ENCODE results near the gene CTSK. TPM values are rescaled to one million over a fixed set of nuclear protein-coding genes. Genes with fewer than 3 reads are reported as not detected.
"Not testable (repeated sequence)": the region's sequence is repeated elsewhere in the genome, so short reads cannot be mapped to it uniquely, and the experiment has no call there.

CTSK gene
- total RNA-seq, 1 experiment from 2014 or later, result not detected

DNA sequence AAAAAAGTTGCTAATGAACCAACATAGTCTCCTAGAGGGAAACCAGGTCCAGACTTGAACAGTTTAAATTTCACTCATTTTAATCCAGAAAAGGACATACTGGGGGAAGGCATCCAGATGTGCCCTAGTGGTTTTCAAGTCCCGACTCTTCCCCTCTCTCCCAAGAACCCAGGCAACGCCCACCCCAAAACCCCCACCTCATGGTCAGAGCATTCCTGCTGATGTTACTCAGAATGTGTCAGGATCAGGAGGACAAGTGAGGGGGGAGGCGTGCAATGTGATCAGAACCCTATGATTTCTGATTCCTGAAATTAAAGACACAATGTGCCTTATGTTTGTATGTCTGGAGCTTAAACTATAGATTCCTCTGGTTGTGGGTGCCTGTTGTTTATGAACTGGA lies 1.6 kb upstream of the CTSK start:
- in situ Hi-C loops (cut with HindIII; ENCODE audit: low pct_unique_long_range_greater_than_20kb, low sequenced_read_pairs), result no loop called here
- DNase-seq (ENCODE audit: low read depth), result no peak

DNA sequence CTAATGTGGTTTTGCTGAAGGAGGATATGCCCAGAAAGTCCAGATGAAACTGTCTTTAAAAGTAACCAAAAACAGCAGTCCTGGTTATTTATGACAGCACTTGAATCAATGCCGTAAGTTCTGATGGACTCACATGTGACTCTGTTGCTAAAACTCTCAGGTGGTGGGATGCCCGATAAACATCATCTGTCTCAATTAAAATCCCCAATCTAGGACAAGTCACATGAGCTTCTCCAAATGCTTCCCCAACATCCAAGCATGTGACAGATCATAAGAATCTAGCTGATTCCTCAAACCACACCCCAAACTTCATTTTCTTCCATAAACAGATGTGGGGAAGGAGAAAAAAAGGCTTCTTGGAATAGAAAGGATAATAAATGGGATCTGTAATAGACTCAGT lies 786 bp upstream of the CTSK start:
- in situ Hi-C loops (cut with HindIII; ENCODE audit: low pct_unique_long_range_greater_than_20kb, low sequenced_read_pairs), result no loop called here
- DNase-seq (ENCODE audit: low read depth), result no peak

DNA sequence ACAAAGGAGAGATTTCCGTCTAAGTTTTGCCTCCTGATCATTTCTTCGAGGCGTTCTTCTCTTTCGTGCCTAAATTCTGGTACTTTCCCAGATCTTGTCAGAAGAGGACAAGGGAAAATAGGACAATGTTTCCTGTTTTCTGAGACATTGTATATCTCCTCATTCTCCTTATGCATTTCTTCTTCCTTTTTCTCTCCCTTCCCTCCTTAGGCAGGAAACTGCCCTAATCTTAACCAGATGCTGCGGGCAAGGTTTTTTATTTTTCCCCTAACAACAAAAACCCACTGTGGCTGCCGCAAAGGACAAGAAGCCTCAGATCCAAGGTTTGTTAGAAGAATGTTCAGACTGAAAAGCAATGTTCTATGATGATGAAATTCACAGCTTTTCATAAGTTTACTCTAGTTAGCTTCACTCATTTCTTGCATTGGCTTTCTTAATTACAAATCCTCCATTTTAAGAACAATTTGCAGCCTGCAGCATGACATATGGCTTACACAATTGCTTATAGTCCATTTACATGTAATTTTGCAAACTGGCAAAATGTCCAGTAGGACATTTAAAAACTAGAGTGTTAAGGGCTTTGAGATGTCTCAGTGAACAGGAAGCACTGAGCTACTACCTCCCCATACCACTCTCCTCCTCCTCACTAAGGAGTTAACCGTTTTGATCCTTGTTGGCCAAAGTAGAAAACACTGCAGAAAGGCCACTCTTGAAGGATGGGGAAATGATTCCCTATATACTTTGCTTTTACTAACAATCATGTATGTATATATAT lies 624 bp downstream of the CTSK start:
- in situ Hi-C loops (cut with HindIII; ENCODE audit: low pct_unique_long_range_greater_than_20kb, low sequenced_read_pairs), result no loop called here
- no peak for DNase-seq (ENCODE audit: low read depth)

DNA sequence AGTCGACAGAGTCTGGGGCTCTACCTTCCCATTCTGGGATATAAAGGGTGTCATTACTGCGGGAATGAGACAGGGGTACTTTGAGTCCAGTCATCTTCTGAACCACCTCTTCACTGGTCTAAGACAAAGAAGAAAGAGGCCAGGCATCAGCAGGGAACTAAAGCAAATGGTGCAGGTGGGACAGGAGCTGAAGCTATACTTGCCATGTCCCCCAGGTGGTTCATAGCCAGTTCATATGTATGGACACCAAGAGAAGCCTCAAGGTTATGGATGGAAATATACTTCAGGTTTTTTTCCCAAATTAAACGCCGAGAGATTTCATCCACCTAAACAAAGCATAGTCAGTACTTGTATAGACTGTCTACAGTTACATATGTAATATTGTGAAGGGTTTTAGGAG lies 2.2 kb downstream of the CTSK start:
- DNase-seq (ENCODE audit: low read depth), result no peak
- in situ Hi-C loops (cut with HindIII; ENCODE audit: low pct_unique_long_range_greater_than_20kb, low sequenced_read_pairs), result no loop called here

DNA sequence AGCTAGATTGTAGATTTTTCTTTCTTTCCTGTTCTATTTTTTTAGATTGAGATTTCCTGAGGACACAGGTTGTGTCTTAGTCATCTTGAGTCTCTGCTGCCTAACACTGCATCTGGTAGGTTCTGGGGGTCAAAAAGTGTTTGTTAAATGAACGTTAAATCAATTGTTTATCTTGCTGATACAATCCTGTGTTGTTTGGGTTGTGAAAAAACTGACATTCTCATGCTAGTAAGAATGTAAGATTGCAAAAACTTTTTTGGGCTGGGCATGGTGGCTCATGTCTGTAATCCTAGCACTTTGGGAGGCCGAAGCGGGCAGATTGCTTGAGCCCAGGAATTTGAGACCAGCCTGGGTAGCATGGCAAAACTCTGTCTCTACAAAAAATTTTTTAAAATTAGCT lies 3.4 kb downstream of the CTSK start:
- in situ Hi-C loops (cut with HindIII; ENCODE audit: low pct_unique_long_range_greater_than_20kb, low sequenced_read_pairs), result no loop called here

DNA sequence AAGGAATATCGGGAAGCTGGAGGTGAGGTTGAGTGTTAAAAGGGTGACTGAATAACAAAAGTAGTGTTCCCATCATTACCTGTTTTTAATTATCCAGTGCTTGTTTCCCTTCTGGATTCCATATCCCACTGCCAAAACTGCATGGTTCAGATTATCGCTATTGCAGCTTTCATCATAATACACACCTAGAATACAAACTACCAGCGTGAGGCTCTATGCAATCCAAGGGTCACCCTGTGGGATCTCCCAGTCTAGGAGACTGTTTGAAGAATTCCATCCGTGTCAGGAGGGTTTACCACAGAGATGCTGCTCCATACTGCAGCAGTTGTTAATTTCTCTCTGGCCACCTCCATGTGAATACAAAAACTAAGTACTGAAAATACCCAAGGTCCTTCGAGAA lies 9.0 kb downstream of the CTSK start:
- in situ Hi-C loops (cut with HindIII; ENCODE audit: low pct_unique_long_range_greater_than_20kb, low sequenced_read_pairs), result no loop called here
- DNase-seq (ENCODE audit: low read depth), result no peak

More for the DNA sequence above, 3.4 kb downstream of the CTSK start:
- no peak for DNase-seq (ENCODE audit: low read depth)

DNA sequence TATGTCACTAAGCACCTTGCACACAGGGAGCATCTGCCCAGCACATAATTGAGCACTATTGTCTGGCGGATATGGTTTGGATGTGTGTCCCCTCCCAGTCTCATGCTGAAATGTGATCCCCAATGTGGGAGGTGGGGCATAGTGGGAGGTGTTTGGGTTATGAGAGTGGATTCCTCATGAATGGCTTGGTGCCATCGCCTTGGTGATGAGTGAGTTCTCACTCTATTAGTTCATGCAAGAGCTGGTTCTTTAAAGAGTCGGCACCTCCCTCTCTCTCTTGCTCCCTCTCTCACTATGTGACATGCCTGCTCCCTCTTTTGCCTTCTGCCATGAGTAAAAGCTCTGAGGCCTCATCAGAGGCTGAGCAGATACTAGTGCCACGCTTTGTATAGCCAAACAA lies 9.5 kb downstream of the CTSK start:
- DNase-seq (ENCODE audit: low read depth), result no peak

DNA sequence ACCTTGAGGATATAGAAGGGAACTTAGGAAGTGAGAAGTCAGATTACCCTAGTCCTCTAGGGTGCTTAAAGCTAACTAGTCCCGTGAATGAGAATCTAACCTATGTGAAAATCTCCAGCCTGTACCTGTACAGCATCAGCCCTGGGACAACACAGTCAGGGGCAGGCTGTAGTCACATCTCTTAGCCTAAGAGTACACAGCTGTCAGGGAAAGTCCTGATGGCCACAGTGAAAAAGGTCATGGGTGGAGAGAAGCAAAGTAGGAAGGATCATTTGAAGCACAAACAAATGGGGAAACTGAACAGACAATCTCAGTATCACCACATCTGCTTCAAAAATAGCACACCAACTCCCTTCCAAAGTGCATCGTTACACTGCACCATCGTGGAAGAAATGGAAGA lies 11.7 kb downstream of the CTSK start:
- DNase-seq (ENCODE audit: low read depth), result no peak
- in situ Hi-C loops (cut with HindIII; ENCODE audit: low pct_unique_long_range_greater_than_20kb, low sequenced_read_pairs), result no loop called here

More for the DNA sequence above, 9.5 kb downstream of the CTSK start:
- in situ Hi-C loops (cut with HindIII; ENCODE audit: low pct_unique_long_range_greater_than_20kb, low sequenced_read_pairs), result no loop called here

DNA sequence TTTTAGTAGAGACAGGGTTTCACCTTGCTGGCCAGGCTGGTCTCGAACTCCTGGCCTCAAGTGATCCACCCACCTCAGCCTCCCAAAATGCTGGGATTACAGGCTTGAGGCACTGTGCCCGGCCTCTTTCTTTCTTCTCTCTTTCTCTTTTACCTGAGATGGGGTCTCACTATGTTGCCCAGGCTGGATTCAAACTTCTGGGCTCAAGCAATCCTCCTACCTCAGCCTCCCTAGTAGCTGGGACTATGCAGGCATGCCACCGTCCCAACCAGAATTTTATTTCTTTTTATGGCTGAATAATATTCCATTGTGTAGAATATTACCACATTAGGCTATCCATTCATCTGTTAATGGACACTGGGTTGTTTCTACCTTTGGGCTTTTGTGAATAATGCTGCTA lies 14.3 kb downstream of the CTSK start:
- in situ Hi-C loops (cut with HindIII; ENCODE audit: low pct_unique_long_range_greater_than_20kb, low sequenced_read_pairs), result not testable (repeated sequence)

DNA sequence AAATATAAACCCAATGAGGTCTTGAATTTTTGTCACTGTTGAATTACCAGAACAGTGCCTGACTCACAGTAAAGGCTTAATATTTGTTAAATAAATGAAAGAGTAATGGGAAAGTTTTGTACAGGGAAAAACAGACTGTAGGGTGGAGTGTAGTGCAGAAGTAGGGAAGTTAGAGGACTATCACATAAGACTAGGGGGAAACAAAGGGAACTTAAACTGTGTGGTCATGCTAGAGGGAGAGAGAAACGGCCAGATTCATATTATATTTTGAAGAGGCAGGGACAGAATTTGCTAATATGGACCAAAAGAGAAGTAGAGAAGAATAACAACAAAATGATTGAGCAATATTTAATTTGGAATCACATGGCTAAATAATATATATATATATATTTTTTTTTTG lies 14.8 kb downstream of the CTSK start:
- no peak for DNase-seq (ENCODE audit: low read depth)
- in situ Hi-C loops (cut with HindIII; ENCODE audit: low pct_unique_long_range_greater_than_20kb, low sequenced_read_pairs), result no loop called here

More for the DNA sequence above, 14.3 kb downstream of the CTSK start:
- not testable (repeated sequence) for DNase-seq (ENCODE audit: low read depth)

DNA sequence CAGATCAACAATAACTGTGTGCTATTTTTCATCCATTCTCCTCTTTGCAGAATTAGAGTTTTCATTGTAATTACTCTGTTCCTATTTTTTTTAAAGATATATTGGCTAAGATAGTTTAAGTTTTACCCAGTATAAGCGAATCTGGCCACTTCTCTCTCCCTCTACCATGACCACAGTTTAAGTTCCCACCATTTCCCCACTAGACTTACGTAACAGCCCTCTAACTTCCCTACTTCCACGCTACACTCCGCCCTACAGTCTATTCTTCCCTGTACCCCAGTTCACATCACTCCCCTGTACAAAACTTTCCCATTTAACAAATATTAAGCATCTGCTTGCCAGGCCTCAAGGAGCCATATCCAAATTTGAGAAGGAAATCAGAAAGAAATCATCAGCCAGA lies 16.5 kb downstream of the CTSK start:
- in situ Hi-C loops (cut with HindIII; ENCODE audit: low pct_unique_long_range_greater_than_20kb, low sequenced_read_pairs), result no loop called here

DNA sequence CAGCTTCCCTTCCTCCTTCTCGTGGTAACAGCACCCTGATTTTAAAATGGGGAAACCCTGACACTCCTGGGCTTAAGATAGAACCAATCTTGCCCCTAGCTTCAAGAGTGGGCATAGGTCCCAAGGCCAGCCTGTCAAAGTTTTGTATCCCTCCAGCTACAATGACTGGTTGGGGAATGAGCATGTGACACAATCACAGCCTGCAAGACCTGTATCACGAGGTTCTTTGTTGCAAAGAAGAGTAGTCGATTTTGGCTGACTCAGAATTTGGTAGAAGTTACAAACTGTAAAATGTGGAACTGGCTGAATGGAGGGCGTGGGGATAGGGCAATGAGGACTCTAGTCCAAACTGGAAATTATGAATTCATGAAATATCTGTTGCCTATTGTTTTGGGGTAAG lies 18.7 kb downstream of the CTSK start:
- in situ Hi-C loops (cut with HindIII; ENCODE audit: low pct_unique_long_range_greater_than_20kb, low sequenced_read_pairs), result no loop called here
- no peak for DNase-seq (ENCODE audit: low read depth)

More for the DNA sequence above, 16.5 kb downstream of the CTSK start:
- no peak for DNase-seq (ENCODE audit: low read depth)

DNA sequence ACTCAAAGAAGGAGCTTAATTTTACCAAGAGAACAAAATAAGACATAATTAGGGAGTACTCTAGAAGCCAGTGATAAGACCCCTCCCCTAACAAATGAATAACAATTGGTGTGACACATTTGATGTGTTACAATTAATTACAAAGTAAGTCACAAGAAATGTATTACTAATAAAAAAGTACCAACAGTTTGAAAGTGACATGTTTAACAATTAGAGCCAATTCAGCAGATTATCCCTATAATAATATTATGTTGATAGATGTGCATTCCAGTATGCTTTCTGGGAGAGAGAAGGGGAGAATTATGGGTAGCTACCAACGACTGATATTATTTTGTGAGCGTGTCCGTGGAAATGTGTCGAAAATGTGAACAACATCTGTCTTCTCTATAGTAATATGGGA lies 19.1 kb downstream of the CTSK start:
- in situ Hi-C loops (cut with HindIII; ENCODE audit: low pct_unique_long_range_greater_than_20kb, low sequenced_read_pairs), result no loop called here
- no peak for DNase-seq (ENCODE audit: low read depth)

DNA sequence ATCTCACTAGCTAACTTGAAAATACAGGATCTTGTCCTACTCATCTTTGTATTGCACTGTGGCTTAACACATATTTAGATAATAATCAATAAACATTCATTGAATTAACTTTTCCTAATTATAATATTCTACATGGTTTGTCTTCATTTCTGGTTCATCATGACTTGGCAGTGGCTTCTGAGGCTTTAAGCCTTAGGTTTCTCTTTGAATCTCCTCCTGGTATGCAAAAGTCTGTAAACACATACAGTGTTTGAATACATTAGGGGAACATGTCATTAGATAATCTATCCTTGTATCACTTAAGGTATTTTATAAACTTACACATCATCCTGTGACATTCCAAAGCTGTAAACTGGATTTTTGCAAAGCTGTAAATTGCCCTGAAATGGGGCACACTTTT lies 20.6 kb downstream of the CTSK start:
- in situ Hi-C loops (cut with HindIII; ENCODE audit: low pct_unique_long_range_greater_than_20kb, low sequenced_read_pairs), result no loop called here
- DNase-seq (ENCODE audit: low read depth), result no peak

DNA sequence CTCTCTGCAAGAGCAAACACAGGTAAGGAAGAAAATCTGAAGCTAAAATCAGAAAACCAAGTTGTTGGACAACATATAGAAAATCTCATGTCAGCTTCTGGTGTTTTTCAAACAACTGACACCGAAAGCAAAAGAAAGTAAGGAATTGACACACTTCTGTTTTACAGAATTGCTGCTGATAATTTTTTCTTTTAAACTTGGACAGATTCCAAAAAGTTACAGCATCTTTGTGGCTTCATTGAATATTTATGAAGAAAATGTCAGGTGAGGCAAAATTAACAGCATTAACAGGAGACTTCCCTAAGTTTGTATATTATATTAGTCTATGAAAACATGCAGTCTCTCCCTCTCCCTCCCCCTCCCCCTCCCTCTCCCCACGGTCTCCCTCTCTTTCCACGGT lies 27.6 kb downstream of the CTSK start:
- in situ Hi-C loops (cut with HindIII; ENCODE audit: low pct_unique_long_range_greater_than_20kb, low sequenced_read_pairs), result no loop called here

DNA sequence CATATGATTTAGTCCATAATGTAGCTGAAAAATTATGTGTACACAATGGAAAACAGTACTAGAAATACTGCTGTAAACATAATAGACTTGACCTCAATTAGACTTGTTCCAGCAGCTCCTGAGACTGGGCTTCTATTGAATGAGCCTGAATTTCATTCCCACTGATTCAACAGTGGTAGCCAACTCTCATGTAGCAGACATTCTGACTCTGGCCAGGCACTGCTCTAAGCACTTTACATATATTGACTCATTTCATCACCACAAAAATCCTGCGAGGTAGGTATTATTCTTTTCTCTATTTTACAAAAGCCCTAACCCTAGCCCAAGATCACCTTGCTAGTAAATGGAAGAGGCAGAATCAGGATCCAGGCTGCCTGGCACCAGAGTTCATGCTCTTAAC lies 29.7 kb downstream of the CTSK start:
- DNase-seq (ENCODE audit: low read depth), result no peak
- in situ Hi-C loops (cut with HindIII; ENCODE audit: low pct_unique_long_range_greater_than_20kb, low sequenced_read_pairs), result no loop called here

More for the DNA sequence above, 27.6 kb downstream of the CTSK start:
- no peak for DNase-seq (ENCODE audit: low read depth)

DNA sequence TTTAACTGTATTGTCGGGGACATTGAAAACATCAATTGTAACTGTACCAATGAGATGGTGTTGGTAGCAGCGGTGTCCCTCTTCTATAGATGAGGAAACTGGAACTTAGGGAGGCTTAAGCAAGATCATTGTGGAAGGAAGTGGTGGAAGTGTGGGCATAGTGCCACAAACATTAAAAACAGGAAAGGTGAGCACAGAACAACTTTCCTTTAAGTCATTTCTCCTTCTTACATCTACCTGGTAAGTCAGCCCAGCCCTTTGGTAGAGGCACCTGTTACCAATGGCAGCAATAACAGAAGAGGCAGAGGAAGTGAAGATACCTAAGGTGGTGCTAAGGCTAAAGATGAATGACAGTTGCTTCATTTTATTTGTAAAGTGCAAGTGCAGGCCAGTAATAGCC lies 30.5 kb downstream of the CTSK start:
- no peak for DNase-seq (ENCODE audit: low read depth)
- in situ Hi-C loops (cut with HindIII; ENCODE audit: low pct_unique_long_range_greater_than_20kb, low sequenced_read_pairs), result no loop called here

DNA sequence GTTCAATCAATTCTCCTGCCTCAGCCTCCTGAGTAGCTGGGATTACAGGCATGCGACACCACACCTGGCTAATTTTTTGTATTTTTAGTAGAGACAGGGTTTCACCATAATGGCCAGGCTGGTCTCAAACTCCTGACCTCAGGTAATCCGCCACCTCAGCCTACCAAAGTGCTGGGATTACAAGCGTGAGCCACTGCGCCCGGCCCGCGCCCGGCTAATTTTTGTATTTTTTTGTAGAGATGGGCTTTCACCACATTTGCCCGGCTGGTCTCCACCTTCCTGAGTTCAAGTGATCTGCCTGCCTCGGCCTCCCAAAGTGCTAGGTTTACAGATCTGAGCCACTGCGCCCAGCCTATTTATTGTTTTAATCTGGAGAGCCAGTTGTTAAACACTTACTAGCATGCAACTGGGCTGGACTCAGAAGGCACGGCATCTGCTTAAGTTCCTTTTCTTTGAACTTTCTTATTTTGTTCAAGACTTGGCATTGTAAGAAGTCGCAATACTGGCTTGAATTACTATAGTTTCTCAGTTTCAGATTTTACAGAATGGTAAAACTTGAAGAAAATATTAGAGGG lies 32.0 kb downstream of the CTSK start:
- DNase-seq (ENCODE audit: low read depth); in situ Hi-C loops (cut with HindIII; ENCODE audit: low pct_unique_long_range_greater_than_20kb, low sequenced_read_pairs): not testable (repeated sequence)

DNA sequence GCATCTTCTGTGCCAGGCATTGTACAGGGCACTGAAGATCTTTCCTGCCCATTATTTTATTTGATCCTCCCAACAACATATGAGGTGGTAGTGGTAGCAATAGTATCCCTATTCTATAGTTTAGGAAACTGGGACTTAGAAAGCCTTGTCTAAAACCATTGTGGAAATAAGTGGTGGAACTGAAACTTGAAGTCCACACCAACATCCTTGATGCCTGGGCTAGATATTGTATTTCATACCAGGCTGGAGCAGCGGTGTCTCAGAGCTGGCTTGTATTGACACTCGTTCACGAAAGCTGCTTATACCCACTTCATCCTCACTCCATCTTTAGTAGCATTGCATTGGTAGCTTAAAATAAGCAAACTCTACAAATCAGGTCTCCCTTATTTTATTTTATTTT lies 32.8 kb downstream of the CTSK start:
- DNase-seq (ENCODE audit: low read depth), result no peak
- in situ Hi-C loops (cut with HindIII; ENCODE audit: low pct_unique_long_range_greater_than_20kb, low sequenced_read_pairs), result no loop called here

DNA sequence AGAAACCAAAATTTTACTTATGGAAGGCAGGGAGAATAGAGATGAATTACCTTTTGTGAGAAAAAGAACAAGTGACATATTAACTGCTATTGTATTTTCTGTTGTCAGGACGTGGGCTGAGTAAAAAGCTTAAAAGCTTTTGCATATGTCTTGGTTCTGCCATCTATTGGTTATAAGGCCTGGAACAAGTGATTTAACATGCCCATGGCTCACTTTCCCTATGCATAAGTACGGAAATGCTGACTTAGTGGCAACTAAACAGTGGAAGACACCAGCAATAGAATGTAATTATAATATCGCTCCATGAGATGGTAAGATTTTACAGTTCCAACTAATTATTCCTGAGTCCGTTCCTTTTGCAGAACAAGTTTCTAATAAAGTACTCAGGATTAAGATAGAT lies 35.7 kb downstream of the CTSK start:
- DNase-seq (ENCODE audit: low read depth), result no peak
- in situ Hi-C loops (cut with HindIII; ENCODE audit: low pct_unique_long_range_greater_than_20kb, low sequenced_read_pairs), result no loop called here
